ENCODE measurements around the gene GLYATL1.

DNA sequence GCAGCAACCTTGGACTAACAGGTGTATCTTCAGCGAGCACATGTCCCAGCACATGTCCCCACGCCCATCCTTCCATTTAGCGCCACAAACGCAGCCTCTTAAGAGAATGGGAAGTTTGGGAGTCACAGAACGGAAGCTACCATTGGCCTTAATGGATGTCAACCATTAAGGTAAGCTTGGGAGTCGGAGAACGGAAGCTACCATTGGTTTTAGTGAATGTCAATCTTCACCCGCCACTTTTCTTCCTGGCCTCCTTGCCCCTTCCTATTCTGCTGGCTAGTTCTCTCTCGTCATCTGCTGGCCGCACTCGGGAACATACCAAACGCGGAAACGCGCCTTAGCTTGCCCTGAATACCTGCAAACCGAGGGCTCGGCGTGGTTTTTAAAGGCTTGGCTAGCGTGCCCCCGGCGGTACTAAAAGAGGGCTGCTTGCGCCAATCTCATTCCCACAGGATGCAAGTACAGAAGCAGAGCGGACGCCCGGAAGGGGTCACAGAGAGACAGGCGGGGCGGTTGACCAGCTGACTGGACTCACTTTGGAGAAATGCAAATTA lies 24.3 kb downstream of the GLYATL1 start:
- no peak for TF ChIP-seq GATA2 (IDR thresholded peaks at IDR 0.05; ENCODE audit: low read depth, low read length)
- no peak for TF ChIP-seq GATA3 (IDR thresholded peaks at IDR 0.05; ENCODE audit: low read depth, low read length)
